Left ventricle myocardium inferior (tissue), 1 donor: ENCODE results near the gene PRLR. TPM values are rescaled to one million over a fixed set of nuclear protein-coding genes. Genes with fewer than 3 reads are reported as not detected.

Experiments used
- DNase-seq: peaks from one replicate; pipeline ENCODE4 v3.0.0-alpha.2; 2020
- H3K27ac ChIP-seq: fragments of 200-600 bp; replicated peaks from 2 replicates; pipeline ENCODE4 v1.8.0; 2021
- H3K27me3 ChIP-seq: fragments of 200-600 bp; 2 replicates; pipeline ENCODE4 v1.8.0; 2021; ENCODE audit warnings: low read depth
- H3K36me3 ChIP-seq: fragments of 200-600 bp; 2 replicates; pipeline ENCODE4 v1.8.0; 2021
- H3K4me1 ChIP-seq: fragments of 200-600 bp; 2 replicates; pipeline ENCODE4 v1.8.0; 2021
- H3K4me3 ChIP-seq: fragments of 200-600 bp; 2 replicates; pipeline ENCODE4 v1.8.0; 2021; ENCODE audit warnings: mild to moderate bottlenecking, moderate library complexity
- H3K9me3 ChIP-seq: fragments of 200-600 bp; replicated peaks from 2 replicates; pipeline ENCODE4 v1.8.0; 2021
- CTCF ChIP-seq: fragments of 200-600 bp; IDR thresholded peaks from 2 replicates; pipeline ENCODE4 v1.8.0; 2021; ENCODE audit warnings: antibody characterized with exemption, mild to moderate bottlenecking, borderline replicate concordance
- intact Hi-C: fragments of 100-400 bp; cut with micrococcal nuclease; formaldehyde crosslinking; loops from one replicate; pipeline ENCODE4 v1.11.0; 2022
- total RNA-seq: library from RNA; stranded (reverse); fragmentation: NEBNext Ultra II Directional; extraction: Animal tissue kit (Norgen Biotek cat#: 25700); gene quantifications from one replicate; pipeline ENCODE4 v1.2.1, GENCODE V29; 2021
- donor health status: DM: no; HTN: yes; CAD: no; lungs with severe emphysema.

PRLR gene
- total RNA-seq, 1 donor from 2014 or later = 0.66 TPM

GRCh38 chr5:35186749-35187148 lies 43.5 kb downstream of the PRLR start:
- Histone ChIP-seq H3K4me3 (no peak overlapping the region), H3K27ac (no peak overlapping the region), H3K9me3 (no peaks in the 10 kb centered on the region), H3K36me3 (no peaks in the 10 kb centered on the region), H3K4me1 (no peaks in the 10 kb centered on the region), H3K27me3 (peaks cover 24% of the 10 kb centered on the region)
- intact Hi-C loops = no loop called here
- TF ChIP-seq CTCF = no peak
- DNase-seq = no peak

- no peaks in the 10 kb centered on the region for H3K9me3 ChIP-seq
- TF ChIP-seq CTCF = no peak
- no peak overlapping the region for H3K4me3 ChIP-seq
- no peak for DNase-seq
- no peaks in the 10 kb centered on the region for H3K36me3 ChIP-seq
- H3K4me1 ChIP-seq = no peaks in the 10 kb centered on the region
- H3K27ac ChIP-seq = no peak overlapping the region
- H3K27me3 ChIP-seq = peaks cover 24% of the 10 kb centered on the region
- intact Hi-C loops = no loop called here
Measured at GRCh38 chr5:35185518-35185917, 44.8 kb downstream of the PRLR start.

GRCh38 chr5:35183556-35183955 lies 46.7 kb downstream of the PRLR start:
- intact Hi-C loops = no loop called here
- H3K27me3 ChIP-seq = peaks cover 24% of the 10 kb centered on the region
- DNase-seq = no peak
- H3K4me3 ChIP-seq = no peak overlapping the region
- H3K9me3 ChIP-seq = no peaks in the 10 kb centered on the region
- H3K36me3 ChIP-seq = no peaks in the 10 kb centered on the region
- no peaks in the 10 kb centered on the region for H3K4me1 ChIP-seq
- H3K27ac ChIP-seq = no peak overlapping the region
- TF ChIP-seq CTCF = no peak

GRCh38 chr5:35182910-35183535 lies 47.3 kb downstream of the PRLR start:
- no peak overlapping the region for H3K4me3 ChIP-seq
- H3K9me3 ChIP-seq = no peaks in the 10 kb centered on the region
- DNase-seq = peak; percentile 34
- peaks cover 24% of the 10 kb centered on the region for H3K27me3 ChIP-seq
- intact Hi-C loops = no loop called here
- H3K27ac ChIP-seq = no peak overlapping the region
- no peaks in the 10 kb centered on the region for H3K36me3 ChIP-seq
- TF ChIP-seq CTCF = peak; percentile 66
- no peaks in the 10 kb centered on the region for H3K4me1 ChIP-seq

- intact Hi-C loops = no loop called here
- TF ChIP-seq CTCF = no peak
Measured at GRCh38 chr5:35182486-35182885, 47.8 kb downstream of the PRLR start.

More at GRCh38 chr5:35182486-35182885, 47.8 kb downstream of the PRLR start:
- Histone ChIP-seq H3K36me3 (no peaks in the 10 kb centered on the region), H3K27ac (no peak overlapping the region), H3K9me3 (no peaks in the 10 kb centered on the region), H3K27me3 (peaks cover 24% of the 10 kb centered on the region), H3K4me3 (no peak overlapping the region), H3K4me1 (no peaks in the 10 kb centered on the region)
- DNase-seq = no peak
